GM12865 (cell line): ENCODE results near the gene RAPGEF1.
A peak's percentile ranks its signal among the peaks of the same experiment; 100 is the strongest.

Experiments used
- DNase-seq: peaks from one replicate; pipeline ENCODE4 v3.0.0; 2010; ENCODE audit warnings: low read depth
- H3K4me3 ChIP-seq: 2 replicates; pipeline ENCODE4 v1.5.1; 2011; ENCODE audit warnings: mild to moderate bottlenecking, low read depth, low read length, control low read depth
- TF ChIP-seq, protein P1 (sequence below): IDR thresholded peaks from 2 replicates; pipeline ENCODE4 v1.5.1; 2011; ENCODE audit warnings: low read length, control low read depth, low read depth, inconsistent platforms; ENCODE audit not compliant: insufficient read depth; ENCODE audit errors: missing control alignments

RAPGEF1 gene

DNA sequence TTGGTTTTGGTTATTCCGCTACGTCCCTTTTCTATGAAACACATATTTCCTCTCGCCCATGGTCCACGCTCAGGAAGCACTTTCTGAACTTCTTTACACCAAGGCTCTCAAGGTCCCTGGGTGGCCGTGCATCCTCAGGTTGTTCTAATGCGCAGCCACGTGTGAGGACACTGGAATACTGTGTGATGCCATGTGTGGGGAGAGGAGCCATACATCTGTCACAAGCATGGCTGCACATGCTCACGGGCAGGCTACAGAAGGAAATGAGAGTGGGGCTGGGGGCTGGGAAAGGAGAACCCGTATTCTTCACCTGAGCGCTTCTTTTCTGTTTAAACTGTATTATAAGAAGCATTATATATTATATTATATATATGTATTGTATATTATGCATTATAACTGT, 157.8 kb downstream of the RAPGEF1 start:
- DNase-seq: no peak
- H3K4me3 ChIP-seq: no peak overlapping the region
- TF ChIP-seq, protein P1, sequence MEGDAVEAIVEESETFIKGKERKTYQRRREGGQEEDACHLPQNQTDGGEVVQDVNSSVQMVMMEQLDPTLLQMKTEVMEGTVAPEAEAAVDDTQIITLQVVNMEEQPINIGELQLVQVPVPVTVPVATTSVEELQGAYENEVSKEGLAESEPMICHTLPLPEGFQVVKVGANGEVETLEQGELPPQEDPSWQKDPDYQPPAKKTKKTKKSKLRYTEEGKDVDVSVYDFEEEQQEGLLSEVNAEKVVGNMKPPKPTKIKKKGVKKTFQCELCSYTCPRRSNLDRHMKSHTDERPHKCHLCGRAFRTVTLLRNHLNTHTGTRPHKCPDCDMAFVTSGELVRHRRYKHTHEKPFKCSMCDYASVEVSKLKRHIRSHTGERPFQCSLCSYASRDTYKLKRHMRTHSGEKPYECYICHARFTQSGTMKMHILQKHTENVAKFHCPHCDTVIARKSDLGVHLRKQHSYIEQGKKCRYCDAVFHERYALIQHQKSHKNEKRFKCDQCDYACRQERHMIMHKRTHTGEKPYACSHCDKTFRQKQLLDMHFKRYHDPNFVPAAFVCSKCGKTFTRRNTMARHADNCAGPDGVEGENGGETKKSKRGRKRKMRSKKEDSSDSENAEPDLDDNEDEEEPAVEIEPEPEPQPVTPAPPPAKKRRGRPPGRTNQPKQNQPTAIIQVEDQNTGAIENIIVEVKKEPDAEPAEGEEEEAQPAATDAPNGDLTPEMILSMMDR: no peak

DNA sequence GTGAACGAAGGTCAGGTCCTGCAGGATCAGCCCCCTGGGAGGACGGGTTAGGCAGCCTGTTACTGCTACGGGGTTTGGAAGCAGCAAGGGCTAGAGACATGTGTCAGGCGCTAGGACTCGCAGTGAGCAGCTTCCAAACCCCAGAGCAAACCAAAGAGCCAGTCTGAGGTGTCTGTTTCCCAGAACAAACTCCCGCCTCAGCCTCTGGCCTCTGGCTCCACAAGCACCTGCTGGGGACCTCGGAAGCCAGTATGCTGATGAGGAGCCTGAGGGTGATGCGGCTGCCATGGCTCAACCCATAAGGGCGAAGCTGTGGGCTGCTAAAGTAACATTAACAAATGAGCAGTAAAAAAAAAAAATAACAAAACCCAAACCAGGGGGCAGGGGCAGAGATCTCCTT, 159.5 kb downstream of the RAPGEF1 start:
- TF ChIP-seq, protein P1: no peak
- no peak for DNase-seq
- no peak overlapping the region for H3K4me3 ChIP-seq

DNA sequence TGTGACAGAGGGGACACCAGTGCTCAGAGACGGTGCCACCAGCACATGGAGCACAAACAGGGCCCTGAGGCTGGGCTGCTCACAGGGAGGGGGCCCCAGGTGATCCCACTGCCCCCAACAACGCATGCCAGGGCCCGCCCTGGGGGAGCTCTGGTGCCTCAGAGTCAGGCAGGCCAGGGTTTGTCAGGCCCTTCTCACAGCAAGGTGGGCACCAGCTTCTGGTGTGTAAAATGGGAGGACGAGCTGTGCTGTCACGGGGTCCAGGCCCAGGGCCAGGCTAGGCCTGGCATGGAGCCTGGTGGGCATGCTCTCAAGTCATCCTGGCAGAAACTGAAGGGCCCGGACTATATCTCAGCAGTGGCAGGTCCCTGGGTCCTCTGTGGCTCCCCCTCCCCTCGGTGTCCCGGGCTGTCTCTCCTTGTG, 160.1 kb downstream of the RAPGEF1 start:
- TF ChIP-seq, protein P1: no peak
- H3K4me3 ChIP-seq: no peak overlapping the region
- DNase-seq: no peak

DNA sequence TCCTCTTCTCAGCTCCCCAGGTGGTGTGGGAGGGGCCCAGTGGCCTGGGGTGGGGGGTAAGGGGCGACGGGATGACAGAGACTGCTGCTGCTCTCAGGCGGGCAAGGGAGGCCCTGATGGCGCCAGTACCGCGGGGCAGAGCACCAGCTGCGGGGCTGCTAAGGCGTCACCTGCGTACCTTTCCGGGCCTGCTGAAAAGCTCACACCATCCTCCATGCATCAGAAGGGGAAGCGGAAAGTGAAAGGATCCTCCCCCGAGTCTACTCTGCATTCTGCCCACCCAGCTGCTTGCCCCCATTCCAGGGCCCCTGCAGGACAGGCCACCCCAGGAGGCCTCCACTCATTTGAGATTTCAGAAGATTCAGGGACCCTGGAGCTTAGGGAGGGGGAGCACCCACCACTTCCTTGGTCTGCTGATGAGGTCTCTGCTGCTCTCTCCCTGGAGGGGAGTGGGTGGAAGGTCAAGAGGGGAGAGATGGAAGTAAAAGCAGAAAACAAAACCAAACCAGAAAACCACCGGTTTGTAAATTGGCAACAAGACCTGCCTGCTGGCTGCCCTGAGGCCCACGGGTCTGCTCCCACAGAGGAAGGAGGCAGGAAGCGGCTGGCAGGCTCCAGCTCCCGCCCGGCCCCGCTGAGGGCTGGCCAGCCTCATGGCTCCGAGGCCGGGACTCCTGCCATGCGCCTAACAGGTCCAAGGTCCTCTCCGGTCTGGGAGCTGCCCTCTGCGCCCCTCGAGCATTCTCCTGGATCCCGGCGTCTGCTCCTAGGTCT, 161.0 kb downstream of the RAPGEF1 start:
- no peak overlapping the region for H3K4me3 ChIP-seq
- TF ChIP-seq, protein P1: no peak
- peak; percentile 67 for DNase-seq

DNA sequence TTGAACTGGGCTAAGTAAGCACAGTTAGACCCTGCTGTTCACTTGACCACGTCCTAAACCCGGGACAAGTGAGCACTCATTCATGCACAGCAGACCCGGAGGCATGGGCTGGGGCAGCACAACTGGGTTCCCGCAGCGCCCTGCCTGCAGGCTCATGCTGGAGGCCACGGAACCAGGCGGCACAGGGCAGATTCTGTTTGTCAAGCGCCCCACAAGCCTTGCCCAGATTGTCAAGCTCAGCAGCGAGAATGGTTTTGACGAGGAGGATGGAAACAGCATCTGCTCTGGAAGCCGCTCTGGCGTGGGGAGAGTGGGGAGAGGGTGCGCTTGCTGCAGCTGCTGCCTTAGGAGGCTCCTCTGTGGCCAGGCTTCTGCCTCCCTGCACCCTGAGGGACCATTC, 161.9 kb downstream of the RAPGEF1 start:
- no peak overlapping the region for H3K4me3 ChIP-seq
- TF ChIP-seq, protein P1: no peak
- no peak for DNase-seq

DNA sequence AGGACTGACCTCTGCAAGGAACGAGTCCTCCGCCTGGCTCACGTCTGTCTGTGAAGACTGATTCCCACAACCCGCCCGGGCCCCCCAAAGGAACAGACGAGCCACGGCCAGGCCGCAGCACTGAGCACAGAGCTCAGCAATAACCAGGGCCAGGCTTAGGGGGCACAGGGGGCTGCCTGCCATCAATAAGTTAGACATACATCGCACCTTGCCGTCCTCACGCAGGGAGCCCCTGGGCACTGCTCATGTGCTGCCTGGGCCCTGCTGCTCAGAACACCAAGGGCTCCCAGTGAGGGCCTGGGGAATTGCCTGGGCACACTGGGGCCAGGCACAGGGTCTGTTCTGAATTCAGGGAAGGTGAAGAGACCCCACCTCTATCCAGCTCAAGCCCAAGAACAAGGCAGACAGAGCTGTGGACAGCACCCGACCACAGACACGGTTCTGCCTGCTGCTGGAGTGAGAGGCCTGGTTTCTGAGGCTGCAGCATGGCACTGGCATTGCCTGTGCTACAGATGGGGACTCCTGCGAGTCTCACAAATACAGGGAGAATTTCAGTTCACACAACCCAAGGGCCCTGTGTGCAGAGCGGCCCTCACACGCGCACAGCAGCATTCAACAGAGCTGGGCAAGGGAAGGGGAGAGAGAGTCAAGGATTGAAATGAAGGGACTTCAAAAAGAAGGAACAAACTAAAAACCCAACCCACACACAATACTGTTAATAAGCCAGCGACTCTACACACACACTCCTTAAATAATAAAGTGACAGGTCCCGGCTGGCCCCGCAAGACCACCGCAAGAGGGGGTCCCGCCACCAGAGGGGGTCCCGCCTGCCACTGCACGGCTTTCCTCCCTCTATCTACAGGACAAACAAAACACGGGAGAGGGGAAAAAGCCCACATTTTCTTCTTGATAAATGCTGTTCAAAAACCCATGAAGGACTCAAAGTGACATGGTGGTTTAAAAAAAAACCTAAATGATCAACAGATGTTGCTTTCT, 162.6 kb downstream of the RAPGEF1 start:
- TF ChIP-seq, protein P1: no peak
- DNase-seq: no peak
- no peak overlapping the region for H3K4me3 ChIP-seq
